SW480 (cell line): ENCODE data around the gene OR6X1.
"Not testable (repeated sequence)": the region's sequence is repeated elsewhere in the genome, so short reads cannot be mapped to it uniquely, and the experiment has no call there.

Source experiments
- DNase-seq: peaks from one replicate; pipeline ENCODE4 v3.0.0-alpha.2; 2016; ENCODE audit warnings: low spot score

The OR6X1 gene

GRCh38 chr11:123753110-123753509 is 1.2 kb downstream of the OR6X1 start:
- DNase-seq = no peak

- no peak for DNase-seq
These were observed 2.5 kb downstream of the OR6X1 start for GRCh38 chr11:123751781-123752180.

GRCh38 chr11:123748349-123748748 is 6.0 kb downstream of the OR6X1 start:
- not testable (repeated sequence) for DNase-seq

GRCh38 chr11:123745764-123746451 is 8.4 kb downstream of the OR6X1 start:
- DNase-seq = no peak

DNA sequence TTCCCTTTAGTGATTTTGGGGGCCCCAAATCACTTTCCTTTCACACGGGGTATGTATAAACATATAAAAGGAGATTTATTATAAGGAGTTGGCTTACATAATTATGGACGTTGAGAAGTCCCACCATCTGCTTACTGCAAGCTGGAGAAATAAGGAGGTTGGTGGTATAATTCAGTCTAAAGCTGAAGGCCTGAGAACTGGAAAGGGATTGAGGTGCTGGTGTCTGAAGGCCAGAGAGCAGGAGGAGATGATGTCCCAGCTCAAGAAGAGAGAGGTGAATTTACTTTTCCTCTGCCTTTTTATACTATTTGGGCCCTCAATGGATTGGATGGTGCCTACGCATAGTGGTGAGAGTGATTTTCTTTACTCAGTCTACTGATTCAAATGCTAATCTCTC is 11.6 kb downstream of the OR6X1 start:
- no peak for DNase-seq

DNA sequence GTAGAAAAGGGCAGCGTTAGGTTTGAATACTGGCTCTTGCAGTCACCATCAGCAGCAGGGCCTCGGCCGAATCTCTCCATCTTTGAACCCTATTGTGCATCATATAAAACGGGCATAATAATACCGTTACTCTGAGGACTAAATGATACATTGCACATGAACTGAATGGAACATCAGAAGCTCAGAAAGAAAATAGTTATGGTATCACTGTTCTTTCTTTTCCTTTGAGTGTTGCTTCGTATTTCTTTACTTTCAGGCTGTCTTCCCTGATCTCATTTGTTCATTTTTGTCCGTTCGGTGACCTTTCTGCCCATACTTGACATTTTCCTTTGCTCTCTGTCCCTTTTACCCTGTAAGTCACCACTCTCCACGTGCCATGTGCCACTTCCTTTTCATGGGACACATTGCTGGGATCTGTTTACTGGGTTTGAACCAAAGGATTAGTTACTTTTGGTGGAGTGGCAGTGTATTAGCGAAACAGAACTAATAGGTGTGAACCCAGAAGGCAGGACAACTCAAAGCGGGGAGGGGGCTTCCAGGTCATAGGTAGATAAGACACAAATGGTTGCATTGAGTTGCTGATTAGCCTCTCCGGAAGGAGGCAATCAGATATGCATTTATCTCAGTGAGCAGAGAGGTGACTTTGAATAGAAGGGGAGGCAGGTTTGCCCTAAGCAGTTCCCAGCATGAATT is 12.1 kb downstream of the OR6X1 start:
- no peak for DNase-seq

DNA sequence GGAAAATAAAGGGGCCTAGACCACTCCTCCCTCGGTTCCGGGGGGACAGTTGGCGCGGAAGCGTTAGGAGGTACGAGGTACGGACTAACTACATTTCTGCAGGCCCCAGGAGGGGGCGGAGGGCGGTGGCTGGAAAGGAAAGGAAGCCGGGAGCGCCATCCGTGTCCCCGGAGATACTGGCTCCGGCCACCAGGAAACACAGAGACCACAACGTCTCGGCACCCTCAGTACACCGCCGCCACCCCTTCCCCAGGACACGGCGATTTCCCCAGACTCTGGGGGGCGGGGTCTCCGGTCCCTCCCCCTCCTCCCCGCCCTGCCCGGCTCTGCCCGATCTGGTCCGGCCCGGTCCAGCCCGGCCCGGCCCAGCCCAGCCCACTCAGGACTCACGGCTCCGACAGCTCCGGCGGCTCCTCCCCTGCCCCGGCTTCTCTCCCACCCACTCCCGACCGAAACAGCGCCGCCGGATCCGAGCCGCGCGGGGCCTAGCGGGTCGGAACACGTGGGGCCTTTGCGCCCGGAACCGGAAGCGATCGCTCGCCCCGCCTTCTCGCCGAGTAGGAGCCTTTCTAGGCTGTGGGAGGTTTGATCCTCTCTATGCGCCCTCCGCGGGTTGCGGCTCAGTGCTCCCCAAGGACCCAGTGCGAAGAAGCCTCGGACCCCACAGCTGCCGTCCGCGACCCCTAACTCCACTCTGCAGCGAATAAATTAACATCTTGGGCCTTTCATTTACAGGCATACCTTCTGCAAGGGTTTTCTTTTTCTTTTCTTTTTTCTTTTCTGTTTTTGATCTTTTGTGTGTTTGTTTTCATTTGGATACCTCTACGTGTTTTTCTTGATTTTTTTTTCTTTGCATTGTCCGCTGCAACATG is 12.9 kb downstream of the OR6X1 start, which contains the start of gene ZNF202:
TSS of gene ZNF202 (minus strand) at position 502 of the 872 bp plus-strand sequence. CDS start 10,772 bp downstream, outside the sequence.
- DNase-seq = peak; percentile 86

DNA sequence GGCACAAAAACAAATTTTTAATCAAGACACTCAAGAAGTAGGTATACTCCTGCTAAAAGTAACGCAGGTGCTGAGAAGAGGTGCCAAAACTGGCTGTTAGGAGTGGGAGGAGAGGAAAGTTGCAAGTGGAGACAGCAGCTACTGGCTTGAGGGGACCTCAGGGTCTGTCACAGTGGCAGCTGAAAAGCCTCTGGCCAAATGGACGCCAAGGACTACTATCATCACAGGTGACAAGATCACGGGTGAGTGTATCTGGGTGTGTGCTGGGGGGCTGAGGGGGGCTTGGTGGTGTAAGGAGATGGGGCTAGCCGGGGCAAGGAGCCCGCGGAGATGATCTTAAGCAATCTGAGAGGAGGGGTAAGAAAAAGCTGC is 13.5 kb downstream of the OR6X1 start:
- DNase-seq = no peak

GRCh38 chr11:123738374-123738773 is 15.9 kb downstream of the OR6X1 start:
- no peak for DNase-seq

- no peak for DNase-seq
These were observed 17.5 kb downstream of the OR6X1 start for GRCh38 chr11:123736769-123737168.

GRCh38 chr11:123729602-123730001 is 24.7 kb downstream of the OR6X1 start:
- DNase-seq = no peak

- no peak for DNase-seq
These were observed 28.2 kb downstream of the OR6X1 start for GRCh38 chr11:123725995-123726655.

DNA sequence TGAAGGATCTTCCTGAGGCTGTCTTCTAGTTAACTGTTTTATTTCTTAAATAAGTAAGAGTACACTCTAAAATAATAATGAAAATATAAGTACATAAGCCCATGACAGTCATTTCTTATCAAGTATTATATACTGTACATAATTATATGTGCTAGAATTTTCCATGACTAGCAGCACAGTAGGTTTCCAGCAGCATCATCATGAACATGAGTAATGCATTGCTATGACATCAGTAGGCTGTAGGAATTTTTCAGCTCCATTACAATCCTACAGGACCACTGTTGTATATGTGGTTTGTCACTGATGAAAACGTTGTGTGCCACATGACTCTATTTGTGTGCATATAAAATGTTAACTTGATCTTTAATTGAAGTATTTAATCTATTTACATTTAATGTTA is 34.9 kb downstream of the OR6X1 start:
- DNase-seq = no peak

- no peak for DNase-seq
These were observed 35.8 kb downstream of the OR6X1 start for GRCh38 chr11:123718469-123718868.

DNA sequence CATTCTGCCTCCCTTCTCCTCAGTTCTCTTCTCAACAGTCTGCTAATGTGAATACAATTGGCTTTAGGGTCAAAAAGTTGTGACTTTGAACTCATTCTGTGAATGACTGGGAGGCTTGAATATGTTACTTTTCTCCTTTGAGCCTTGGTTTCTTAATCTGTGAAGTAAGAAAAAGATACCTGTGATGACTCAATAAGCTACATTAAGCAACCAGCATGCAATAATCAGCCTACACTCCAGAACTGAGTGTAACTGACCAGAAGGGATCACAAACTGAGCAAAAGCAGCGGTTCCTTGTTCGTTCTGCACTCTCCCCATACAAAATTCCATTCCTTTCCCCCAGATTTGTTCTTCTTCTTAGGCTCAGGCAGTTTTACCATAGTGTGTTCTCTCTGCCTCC is 36.3 kb downstream of the OR6X1 start:
- DNase-seq = no peak

DNA sequence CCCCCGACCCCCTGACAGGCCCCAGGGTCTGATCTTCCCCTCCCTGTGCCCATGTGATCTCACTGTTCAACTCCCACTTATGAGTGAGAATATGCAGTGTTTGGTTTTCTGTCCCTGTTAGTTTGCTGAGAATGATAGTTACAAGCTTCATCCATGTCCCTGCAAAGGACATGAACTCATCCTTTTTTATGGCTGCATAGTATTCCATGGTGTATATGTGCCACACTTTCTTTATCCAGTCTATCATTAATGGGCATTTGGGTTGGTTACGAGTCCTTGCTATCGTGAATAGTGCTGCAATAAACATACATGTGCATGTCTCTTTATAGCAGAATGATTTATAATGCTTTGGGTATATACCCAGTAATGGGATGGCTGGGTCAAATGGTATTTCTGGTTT is 41.7 kb downstream of the OR6X1 start:
- not testable (repeated sequence) for DNase-seq

- peak; percentile 66 for DNase-seq
These were observed 46.6 kb downstream of the OR6X1 start for GRCh38 chr11:123707606-123708205.

DNA sequence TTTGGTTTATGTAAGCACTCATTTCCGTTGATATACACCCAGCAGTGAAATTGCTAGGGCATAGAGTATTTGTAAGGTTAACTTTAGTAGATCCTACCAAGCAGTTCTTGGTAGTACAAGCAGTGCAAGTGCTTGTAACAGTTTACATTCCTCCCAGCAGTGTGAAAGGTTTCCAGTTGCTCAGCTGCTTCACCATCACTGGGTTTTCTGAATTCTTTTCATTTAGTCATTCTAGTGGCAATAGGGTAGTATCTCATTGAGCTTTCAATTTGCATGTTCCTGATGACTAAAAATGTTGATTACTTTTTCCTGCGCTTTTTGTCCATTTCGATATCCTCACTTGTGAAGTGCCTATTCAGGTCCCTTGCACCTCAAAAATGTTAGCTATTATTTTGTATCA is 47.1 kb downstream of the OR6X1 start:
- DNase-seq = no peak

DNA sequence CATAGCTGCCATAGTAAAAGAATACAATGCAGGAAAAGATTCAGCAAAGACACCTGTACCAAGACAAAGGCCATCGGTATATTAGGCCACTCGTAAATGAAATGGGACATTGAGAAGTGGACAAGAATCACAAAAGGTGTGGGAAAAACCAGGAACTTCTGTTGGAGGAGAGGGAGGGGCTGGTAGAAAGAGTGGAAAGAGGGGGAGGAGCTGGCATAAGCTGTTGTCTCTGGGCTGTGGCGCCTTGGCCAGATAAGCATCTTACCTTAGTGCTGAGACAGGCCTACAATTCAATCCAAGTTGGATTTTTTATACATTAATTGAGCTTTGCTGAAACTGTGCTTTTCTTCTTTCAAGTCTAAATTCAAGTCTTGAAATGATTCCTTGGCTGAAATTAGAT is 50.0 kb downstream of the OR6X1 start:
- DNase-seq = no peak
